ENCODE data around the gene SNX6. TPM values are rescaled to one million over a fixed set of nuclear protein-coding genes. Genes with fewer than 3 reads are reported as not detected.

The SNX6 gene
- total and polyA plus RNA-seq, 9 of the 15 experiments (the other 6 are each of a cell fraction or from before 2014, with no cell fraction given): 34.6 to 111 (median 57.5) TPM

GRCh38 chr14:34605461-34605860, 24.5 kb downstream of the SNX6 start (continued):
- TF ChIP-seq PBX2 (CRISPR knock-in tag; IDR thresholded peaks at IDR 0.05; ENCODE audit: low read depth) (no peak), PBX2 (tag; conservative IDR thresholded peaks at IDR 0.05; ENCODE audit: low read depth) (no peak), SFPQ (IDR thresholded peaks at IDR 0.05; ENCODE audit: low read depth, low read length) (no peak), MED1 (CRISPR knock-in tag; IDR thresholded peaks at IDR 0.05; ENCODE audit: borderline replicate concordance) (no peak), PRPF4 (IDR thresholded peaks at IDR 0.05; ENCODE audit: insufficient read depth, low read depth, low read length, poor library complexity, severe bottlenecking) (no peak), EWSR1 (IDR thresholded peaks at IDR 0.05; ENCODE audit: borderline replicate concordance, low read depth, partially characterized antibody) (no peak), ESRRA (IDR thresholded peaks at IDR 0.05; ENCODE audit: borderline replicate concordance, low read depth) (no peak), SMARCC2 (IDR thresholded peaks at IDR 0.05; ENCODE audit: low read depth) (no peak), CCNT2 (IDR thresholded peaks at IDR 0.05; ENCODE audit: borderline replicate concordance, extremely low read depth, insufficient read length, low read depth, low read length) (no peak), KLF10 (CRISPR knock-in tag; IDR thresholded peaks at IDR 0.05) (no peak), NFATC3 (IDR thresholded peaks at IDR 0.05) (no peak), HEY1 (CRISPR knock-in tag; IDR thresholded peaks at IDR 0.05; ENCODE audit: borderline replicate concordance) (no peak)

Measured in K562 (cell line).